Mesendoderm (in vitro differentiated cells): ENCODE measurements around the gene FLT3.

ENCODE experiments used
- DNase-seq: peaks from one replicate; pipeline ENCODE4 v3.0.0; 2013
- H2AK5ac ChIP-seq: 2 replicates; pipeline ENCODE4 v1.6.1; 2013; ENCODE audit warnings: low read length, inconsistent platforms
- H2BK120ac ChIP-seq: 2 replicates; pipeline ENCODE4 v1.6.1; 2013; ENCODE audit warnings: low read depth, mild to moderate bottlenecking, low read length, moderate library complexity, mixed read lengths
- H2BK15ac ChIP-seq: replicated peaks from 2 replicates; pipeline ENCODE4 v1.6.1; 2013; ENCODE audit warnings: low read depth, mild to moderate bottlenecking, moderate library complexity
- H2BK5ac ChIP-seq: 2 replicates; pipeline ENCODE4 v1.6.1; 2013; ENCODE audit warnings: low read length, inconsistent platforms
- H3K18ac ChIP-seq: 2 replicates; pipeline ENCODE4 v1.6.1; 2013; ENCODE audit warnings: mild to moderate bottlenecking, low read length, mixed read lengths
- H3K23ac ChIP-seq: one replicate; pipeline ENCODE4 v1.6.1; 2013; ENCODE audit warnings: low read length
- H3K27ac ChIP-seq: 2 replicates; pipeline ENCODE4 v1.5.1; 2013; ENCODE audit warnings: low read depth, mild to moderate bottlenecking, inconsistent platforms, low read length, moderate library complexity
- H3K27me3 ChIP-seq: 2 replicates; pipeline ENCODE4 v1.6.1; 2013; ENCODE audit warnings: low read length, control low read depth, mild to moderate bottlenecking, inconsistent platforms; ENCODE audit not compliant: insufficient read depth, poor library complexity
- H3K36me3 ChIP-seq: 2 replicates; pipeline ENCODE4 v1.6.1; 2013; ENCODE audit warnings: low read length, inconsistent platforms; ENCODE audit not compliant: control insufficient read depth, insufficient read depth
- H3K4ac ChIP-seq: one replicate; pipeline ENCODE4 v1.6.1; 2013; ENCODE audit warnings: low read depth, mild to moderate bottlenecking, low read length, moderate library complexity
- H3K4me1 ChIP-seq: 2 replicates; pipeline ENCODE4 v1.6.1; 2013; ENCODE audit warnings: low read depth, low read length, inconsistent platforms; ENCODE audit not compliant: control insufficient read depth
- H3K4me2 ChIP-seq: 2 replicates; pipeline ENCODE4 v1.6.1; 2013; ENCODE audit warnings: low read length
- H3K4me3 ChIP-seq: 2 replicates; pipeline ENCODE4 v1.5.1; 2013; ENCODE audit warnings: mild to moderate bottlenecking, low read length
- H3K56ac ChIP-seq: one replicate; pipeline ENCODE4 v1.6.1; 2013; ENCODE audit warnings: low read length
- H3K79me1 ChIP-seq: 2 replicates; pipeline ENCODE4 v1.6.1; 2013; ENCODE audit warnings: low read length, inconsistent platforms
- H3K79me2 ChIP-seq: 2 replicates; pipeline ENCODE4 v1.6.1; 2013; ENCODE audit warnings: mild to moderate bottlenecking, low read length; ENCODE audit not compliant: control insufficient read depth, insufficient read depth
- H3K9ac ChIP-seq: 2 replicates; pipeline ENCODE4 v1.6.1; 2013; ENCODE audit warnings: low read length, inconsistent platforms
- H4K5ac ChIP-seq: one replicate; pipeline ENCODE4 v1.6.1; 2013; ENCODE audit warnings: low read length
- H4K8ac ChIP-seq: one replicate; pipeline ENCODE4 v1.6.1; 2013; ENCODE audit warnings: low read depth, mild to moderate bottlenecking, control low read depth, low read length, moderate library complexity
- WGBS: extraction: QIAGEN DNeasy Blood & Tissue Kit; methylation state at CpG from one replicate; pipeline ENCODE4 v1.1.7; 2013; ENCODE audit warnings: low lambda C conversion rate, missing lambda C conversion rate; ENCODE audit not compliant: insufficient coverage; ENCODE audit errors: extremely low coverage; 5-methylcytosine and 5-hydroxymethylcytosine counted together

FLT3 gene

DNA sequence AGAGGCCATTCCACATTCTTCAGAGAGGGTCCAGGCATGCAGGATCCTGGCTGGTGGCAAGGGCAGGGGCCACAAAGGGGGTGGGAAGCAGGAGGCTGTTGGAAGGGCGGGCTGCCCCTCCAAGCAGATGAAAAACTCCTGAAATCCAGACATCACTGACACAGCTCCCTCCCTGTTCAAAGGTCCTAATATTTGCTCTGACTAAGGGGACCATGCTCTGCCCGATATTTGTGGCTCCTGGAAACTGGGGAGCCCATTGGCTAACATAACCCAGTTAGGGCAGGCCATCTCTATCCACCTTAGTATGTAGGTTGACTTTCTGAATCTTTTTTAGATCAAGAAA is 127.9 kb downstream of the FLT3 start:
- no CpG with 5 or more reads among the region's 2 CpGs for WGBS

DNA sequence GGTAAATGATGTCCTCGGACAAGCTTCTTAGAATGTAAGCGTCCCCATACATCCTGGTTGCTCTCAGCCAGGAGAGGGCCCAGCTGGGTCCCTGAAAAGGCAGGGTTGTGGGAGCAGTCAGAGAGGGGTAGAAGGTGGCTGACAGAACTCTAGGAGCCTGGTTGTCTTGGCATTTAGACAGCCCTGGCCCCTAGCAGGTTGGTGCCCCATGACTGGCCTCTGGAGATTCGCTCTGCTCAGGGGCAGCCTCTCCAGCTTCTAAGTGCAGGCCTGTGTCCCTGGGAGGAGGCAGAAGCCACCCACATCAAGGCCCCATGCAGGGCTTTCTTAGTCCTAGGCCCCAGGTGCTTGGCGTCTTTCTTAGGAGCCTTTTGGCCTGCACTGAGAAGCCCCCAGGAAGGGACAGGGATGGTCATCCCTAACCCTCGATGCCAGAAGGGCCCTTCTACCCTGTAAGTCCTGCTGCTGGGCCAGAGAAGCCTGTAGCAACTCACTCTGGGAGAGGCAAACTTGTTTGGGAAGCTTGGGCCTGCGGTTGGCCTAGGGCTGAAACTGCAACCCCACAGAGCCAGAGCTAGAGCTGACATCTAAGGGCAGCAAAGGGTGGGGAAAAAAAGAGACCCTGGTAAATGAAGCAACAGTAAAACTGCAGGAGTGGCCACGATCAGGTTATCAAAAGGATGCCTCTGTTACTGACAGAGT is 128.4 kb downstream of the FLT3 start:
- H3K36me3 ChIP-seq, result no peaks in the 10 kb centered on the region
- H3K4me2 ChIP-seq, result no peak overlapping the region
- H3K23ac ChIP-seq, result peak overlapping the region; percentile 3
- no CpG with 5 or more reads among the region's 7 CpGs for WGBS
- no peak overlapping the region for H2BK5ac ChIP-seq
- no peak overlapping the region for H3K18ac ChIP-seq
- peak overlapping the region; percentile 65 for H3K56ac ChIP-seq
- peak overlapping the region; percentile 24 for H3K9ac ChIP-seq
- H2AK5ac ChIP-seq, result no peak overlapping the region
- no peak overlapping the region for H3K4me3 ChIP-seq
- no peak for DNase-seq
- H2BK15ac ChIP-seq, result no peak overlapping the region
- H3K4me1 ChIP-seq, result peaks cover 7% of the 10 kb centered on the region
- H4K5ac ChIP-seq, result no peak overlapping the region
- no peak overlapping the region for H4K8ac ChIP-seq
- H3K27me3 ChIP-seq, result peaks cover 75% of the 10 kb centered on the region
- no peak overlapping the region for H2BK120ac ChIP-seq
- no peaks in the 10 kb centered on the region for H3K79me1 ChIP-seq
- H3K4ac ChIP-seq, result no peak overlapping the region
- no peak overlapping the region for H3K27ac ChIP-seq
- H3K79me2 ChIP-seq, result no peaks in the 10 kb centered on the region

More for the DNA sequence above, 127.9 kb downstream of the FLT3 start:
- no peak overlapping the region for H4K5ac ChIP-seq
- H3K23ac ChIP-seq, result no peak overlapping the region
- no peak overlapping the region for H3K9ac ChIP-seq
- H3K56ac ChIP-seq, result no peak overlapping the region
- no peak overlapping the region for H3K18ac ChIP-seq
- no peak overlapping the region for H2BK120ac ChIP-seq
- peaks cover 7% of the 10 kb centered on the region for H3K4me1 ChIP-seq
- no peak overlapping the region for H3K4ac ChIP-seq
- H3K4me3 ChIP-seq, result no peak overlapping the region
- no peak overlapping the region for H2BK5ac ChIP-seq
- no peak overlapping the region for H4K8ac ChIP-seq
- H3K27me3 ChIP-seq, result peaks cover 76% of the 10 kb centered on the region
- no peaks in the 10 kb centered on the region for H3K79me1 ChIP-seq
- no peaks in the 10 kb centered on the region for H3K79me2 ChIP-seq
- H3K27ac ChIP-seq, result no peak overlapping the region
- DNase-seq, result no peak
- H2BK15ac ChIP-seq, result no peak overlapping the region
- H2AK5ac ChIP-seq, result no peak overlapping the region
- no peak overlapping the region for H3K4me2 ChIP-seq
- no peaks in the 10 kb centered on the region for H3K36me3 ChIP-seq

DNA sequence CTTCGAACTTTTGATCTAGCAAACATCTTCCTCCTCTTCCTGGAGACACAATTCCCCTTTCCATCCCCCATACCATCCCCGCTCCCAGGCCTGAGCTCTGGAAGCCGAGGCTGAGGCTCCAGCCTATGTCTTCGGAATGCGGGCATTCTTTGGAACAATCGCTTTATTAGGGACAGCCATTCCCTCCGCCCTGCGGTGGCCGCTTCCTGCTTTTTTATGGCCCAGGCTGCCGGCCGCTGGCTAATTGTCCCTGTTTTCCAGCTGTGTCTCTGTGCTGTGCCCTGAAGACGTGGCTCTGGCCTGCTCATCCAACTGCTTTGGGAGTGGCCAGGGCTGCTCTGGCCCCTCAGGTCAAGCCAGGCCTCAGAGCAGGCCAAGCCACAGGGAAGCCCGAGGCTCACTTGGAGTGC is 129.1 kb downstream of the FLT3 start:
- Histone ChIP-seq H3K79me2 (no peaks in the 10 kb centered on the region), H3K36me3 (no peaks in the 10 kb centered on the region), H2BK120ac (no peak overlapping the region), H4K5ac (no peak overlapping the region), H2AK5ac (no peak overlapping the region), H3K4me1 (peaks cover 7% of the 10 kb centered on the region), H3K23ac (no peak overlapping the region), H3K18ac (no peak overlapping the region), H3K4ac (no peak overlapping the region), H3K27me3 (peaks cover 69% of the 10 kb centered on the region), H3K4me3 (no peak overlapping the region), H2BK15ac (no peak overlapping the region), H3K9ac (peak overlapping the region; percentile 24), H3K27ac (no peak overlapping the region), H3K79me1 (no peaks in the 10 kb centered on the region), H3K56ac (peak overlapping the region; percentile 65), H4K8ac (no peak overlapping the region), H2BK5ac (no peak overlapping the region), H3K4me2 (peak overlapping the region; percentile 35)
- no CpG with 5 or more reads among the region's 13 CpGs for WGBS
- DNase-seq, result peak; percentile 94

DNA sequence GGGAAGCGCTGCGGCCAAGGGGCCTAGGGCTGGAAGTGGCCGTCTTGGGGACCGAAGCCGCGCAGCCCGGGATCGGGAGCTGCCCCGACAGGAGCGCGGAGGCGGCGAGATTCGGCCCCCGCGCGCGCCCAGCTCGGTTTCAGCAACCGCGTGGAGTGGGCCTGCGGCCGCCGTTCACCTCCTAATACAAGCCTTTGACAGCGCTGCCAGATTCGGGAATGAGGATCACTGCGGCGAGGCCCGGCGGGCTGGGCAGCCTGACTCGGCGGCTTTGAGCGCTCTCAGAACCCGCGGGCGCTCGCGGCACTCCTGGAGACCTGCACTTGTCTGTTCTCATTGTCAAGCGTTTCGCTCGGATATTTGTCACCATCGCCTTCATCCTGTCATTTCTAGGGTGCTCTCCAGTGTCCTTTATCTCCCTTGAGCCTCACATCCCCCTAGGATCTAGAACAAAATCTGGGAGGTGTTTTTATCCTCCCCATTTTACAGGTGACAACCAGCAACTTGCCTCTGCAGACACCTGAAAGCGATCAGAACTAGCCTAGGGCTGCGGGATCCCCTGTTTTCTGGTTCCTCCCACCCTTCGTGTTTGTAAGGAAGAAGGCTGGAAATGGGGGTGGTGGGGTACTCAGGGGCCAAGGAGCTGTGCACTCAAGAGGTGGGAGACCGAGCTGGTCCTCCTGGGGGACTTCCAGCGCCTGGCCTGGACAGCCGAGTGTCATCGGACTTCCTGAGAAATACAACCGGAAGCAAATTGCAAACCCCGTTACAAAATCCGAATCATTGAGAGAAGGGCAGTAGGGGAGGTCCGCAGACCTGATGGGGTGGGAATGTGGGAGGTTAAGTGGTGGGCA is 129.8 kb downstream of the FLT3 start:
- H2BK5ac ChIP-seq, result no peak overlapping the region
- no peaks in the 10 kb centered on the region for H3K79me2 ChIP-seq
- no peaks in the 10 kb centered on the region for H3K79me1 ChIP-seq
- no peak overlapping the region for H2BK120ac ChIP-seq
- no peak overlapping the region for H3K4me3 ChIP-seq
- no peaks in the 10 kb centered on the region for H3K36me3 ChIP-seq
- no peak overlapping the region for H4K5ac ChIP-seq
- H4K8ac ChIP-seq, result no peak overlapping the region
- no peak overlapping the region for H2BK15ac ChIP-seq
- H3K56ac ChIP-seq, result peak overlapping the region; percentile 65
- H2AK5ac ChIP-seq, result no peak overlapping the region
- no peak overlapping the region for H3K4ac ChIP-seq
- no peak overlapping the region for H3K18ac ChIP-seq
- H3K23ac ChIP-seq, result peak overlapping the region; percentile 9
- H3K27me3 ChIP-seq, result peaks cover 62% of the 10 kb centered on the region
- H3K4me2 ChIP-seq, result peak overlapping the region; percentile 35
- H3K9ac ChIP-seq, result no peak overlapping the region
- DNase-seq, result peak; percentile 35
- peaks cover 7% of the 10 kb centered on the region for H3K4me1 ChIP-seq
- no peak overlapping the region for H3K27ac ChIP-seq
- no CpG with 5 or more reads among the region's 53 CpGs for WGBS

DNA sequence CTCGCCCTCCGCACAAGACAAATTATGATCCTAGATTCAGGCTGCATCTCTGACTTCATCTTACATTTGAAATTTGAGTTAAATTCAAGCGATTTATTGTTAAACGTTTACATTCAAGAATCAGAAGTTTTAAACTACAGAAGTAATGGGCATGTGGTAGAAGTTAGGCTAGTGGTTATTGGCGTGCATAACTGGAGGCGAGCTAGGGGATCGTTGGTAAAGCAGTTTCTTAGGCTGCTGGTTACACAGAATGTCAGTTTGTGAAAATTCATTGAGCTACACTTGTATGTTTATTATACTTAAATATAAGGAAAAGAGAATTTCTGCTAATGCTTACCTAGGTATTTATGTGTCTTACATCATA is 130.5 kb downstream of the FLT3 start:
- Histone ChIP-seq H2BK120ac (no peak overlapping the region), H3K4ac (no peak overlapping the region), H3K23ac (no peak overlapping the region), H3K9ac (no peak overlapping the region), H3K27ac (no peak overlapping the region), H3K79me2 (no peaks in the 10 kb centered on the region), H3K36me3 (no peaks in the 10 kb centered on the region), H3K18ac (no peak overlapping the region), H3K4me2 (no peak overlapping the region), H4K5ac (no peak overlapping the region), H3K79me1 (no peaks in the 10 kb centered on the region), H3K27me3 (peaks cover 61% of the 10 kb centered on the region), H3K56ac (no peak overlapping the region), H3K4me3 (no peak overlapping the region), H2BK15ac (no peak overlapping the region), H3K4me1 (peaks cover 11% of the 10 kb centered on the region), H2AK5ac (no peak overlapping the region), H4K8ac (no peak overlapping the region), H2BK5ac (no peak overlapping the region)
- DNase-seq, result no peak
- WGBS, result no CpG with 5 or more reads among the region's 7 CpGs
